Amniotic epithelial cell (primary cell): ENCODE results near the gene SMIM41.
A peak's percentile ranks its signal among the peaks of the same experiment; 100 is the strongest.

Experiments used
- DNase-seq: peaks from one replicate; pipeline ENCODE4 v3.0.0-alpha.2; 2010; ENCODE audit warnings: low read depth

The SMIM41 gene

GRCh38 chr12:52079576-52080402, at the start of gene SMIM41:
TSS of gene SMIM41 (plus strand) at chr12:52079704. CDS start at chr12:52079780, 76 bp downstream.
- DNase-seq = no peak

- peak; percentile 76 for DNase-seq
Measured at GRCh38 chr12:52032446-52032803, 47.1 kb upstream of the SMIM41 start.

- peak; percentile 95 for DNase-seq
Measured at GRCh38 chr12:52032804-52033445, 46.6 kb upstream of the SMIM41 start.

- DNase-seq = no peak
Measured at GRCh38 chr12:52033446-52034140, 45.9 kb upstream of the SMIM41 start.

- no peak for DNase-seq
Measured at GRCh38 chr12:52035190-52035589, 44.3 kb upstream of the SMIM41 start.

GRCh38 chr12:52035926-52036325, 43.6 kb upstream of the SMIM41 start:
- DNase-seq = no peak

- peak; percentile 37 for DNase-seq
Measured at GRCh38 chr12:52036587-52037171, 42.8 kb upstream of the SMIM41 start.

GRCh38 chr12:52037248-52037861, 42.1 kb upstream of the SMIM41 start:
- no peak for DNase-seq

GRCh38 chr12:52038447-52038846, 41.1 kb upstream of the SMIM41 start:
- DNase-seq = no peak

GRCh38 chr12:52041035-52041434, 38.5 kb upstream of the SMIM41 start:
- no peak for DNase-seq

- no peak for DNase-seq
Measured at GRCh38 chr12:52041695-52042123, 37.8 kb upstream of the SMIM41 start.

GRCh38 chr12:52042706-52043385, 36.7 kb upstream of the SMIM41 start:
- DNase-seq = no peak

GRCh38 chr12:52043386-52044212, 35.9 kb upstream of the SMIM41 start:
- no peak for DNase-seq

- no peak for DNase-seq
Measured at GRCh38 chr12:52044292-52044983, 35.1 kb upstream of the SMIM41 start.

GRCh38 chr12:52045794-52046199, 33.7 kb upstream of the SMIM41 start:
- no peak for DNase-seq

- DNase-seq = no peak
Measured at GRCh38 chr12:52046859-52047258, 32.6 kb upstream of the SMIM41 start.

- DNase-seq = no peak
Measured at GRCh38 chr12:52049286-52049685, 30.2 kb upstream of the SMIM41 start.

- no peak for DNase-seq
Measured at GRCh38 chr12:52049688-52050087, 29.8 kb upstream of the SMIM41 start.

- DNase-seq = no peak
Measured at GRCh38 chr12:52050116-52050757, 29.3 kb upstream of the SMIM41 start.
